IMR-90 (cell line): ENCODE measurements around the gene ISOC2. TPM values are rescaled to one million over a fixed set of nuclear protein-coding genes. Genes with fewer than 3 reads are reported as not detected.

Source experiments
- ATAC-seq: fragments of 200-7000 bp; cut with Tn5 transposase; 2 replicates; pipeline ENCODE4 v1.9.1; 2020; ENCODE audit warnings: low read depth, mild to moderate bottlenecking, moderate library complexity
- BruUV-seq: library from RNA; stranded (reverse); fragments of 400-500 nt; replicated peaks from 2 replicates; lab custom pipeline; 2021; lab: Mats Ljungman, UMichigan
- CTCF ChIA-PET: fragments of 300-600 bp; formaldehyde crosslinking; extraction: SDS; loops from one replicate; lab custom pipeline; 2021; ENCODE audit warnings: antibody characterized with exemption; lab: Yijun Ruan, JAX
- POLR2A ChIA-PET: fragments of 300-600 bp; sonication (Branson Sonifier 250); formaldehyde crosslinking; loops from one replicate; lab custom pipeline; 2022; ENCODE audit warnings: antibody characterized with exemption; ENCODE audit not compliant: unreplicated experiment; lab: Charles Lee
- DNase-seq: peaks from one replicate; pipeline ENCODE4 v3.0.0; 2013
- H2AFZ ChIP-seq: replicated peaks from 2 replicates; pipeline ENCODE3; 2013; ENCODE audit warnings: low read length, mild to moderate bottlenecking; ENCODE audit not compliant: poor library complexity
- H2AK5ac ChIP-seq: 2 replicates; pipeline ENCODE4 v1.6.1; 2013; ENCODE audit warnings: low read depth, low read length, inconsistent platforms
- H2AK9ac ChIP-seq: replicated peaks from 2 replicates; pipeline ENCODE3; 2013; ENCODE audit warnings: mild to moderate bottlenecking, low read depth, low read length, moderate library complexity; ENCODE audit not compliant: poor library complexity
- H2BK120ac ChIP-seq: 2 replicates; pipeline ENCODE4 v1.6.1; 2013; ENCODE audit warnings: low read depth, low read length, inconsistent platforms
- H2BK15ac ChIP-seq: 3 replicates; pipeline ENCODE4 v1.6.1; 2013; ENCODE audit warnings: low read depth, low read length, inconsistent platforms
- H2BK20ac ChIP-seq: 2 replicates; pipeline ENCODE4 v1.6.1; 2013; ENCODE audit warnings: low read depth, mild to moderate bottlenecking, inconsistent platforms, low read length, moderate library complexity
- H2BK5ac ChIP-seq: 2 replicates; pipeline ENCODE4 v1.6.1; 2013; ENCODE audit warnings: mild to moderate bottlenecking, low read depth, low read length, inconsistent platforms; ENCODE audit not compliant: poor library complexity, severe bottlenecking
- H3K14ac ChIP-seq: replicated peaks from 2 replicates; pipeline ENCODE4 v1.6.1; 2013; ENCODE audit warnings: low read depth, low read length, inconsistent platforms
- H3K18ac ChIP-seq: 2 replicates; pipeline ENCODE4 v1.6.1; 2013; ENCODE audit warnings: low read depth, low read length, control low read depth
- H3K23ac ChIP-seq: 2 replicates; pipeline ENCODE4 v1.6.1; 2013; ENCODE audit warnings: low read depth, low read length, inconsistent platforms
- H3K27ac ChIP-seq: 2 replicates; pipeline ENCODE4 v1.5.1; 2013; ENCODE audit warnings: mild to moderate bottlenecking, control low read depth, low read length; ENCODE audit not compliant: insufficient read depth
- H3K27me3 ChIP-seq: 2 replicates; pipeline ENCODE4 v1.6.1; 2013; ENCODE audit warnings: low read length; ENCODE audit not compliant: control insufficient read depth, insufficient read depth
- H3K36me3 ChIP-seq: 2 replicates; pipeline ENCODE4 v1.6.1; 2013; ENCODE audit warnings: low read length, mixed read lengths; ENCODE audit not compliant: control insufficient read depth, insufficient read depth
- H3K4ac ChIP-seq: 2 replicates; pipeline ENCODE4 v1.6.1; 2013; ENCODE audit warnings: low read depth, low read length, inconsistent platforms
- H3K4me1 ChIP-seq: 2 replicates; pipeline ENCODE4 v1.6.1; 2013; ENCODE audit warnings: low read length, mixed read lengths; ENCODE audit not compliant: control insufficient read depth, insufficient read depth
- H3K4me2 ChIP-seq: 2 replicates; pipeline ENCODE4 v1.6.1; 2013; ENCODE audit warnings: low read depth, mild to moderate bottlenecking, control low read depth, low read length, moderate library complexity
- H3K4me3 ChIP-seq: 2 replicates; pipeline ENCODE4 v1.5.1; 2013; ENCODE audit warnings: low read depth, mild to moderate bottlenecking, control low read depth, low read length, moderate library complexity; ENCODE audit not compliant: insufficient read depth
- H3K56ac ChIP-seq: 2 replicates; pipeline ENCODE4 v1.6.1; 2013; ENCODE audit warnings: low read length, inconsistent platforms; ENCODE audit not compliant: insufficient read depth; ENCODE audit errors: extremely low read depth
- H3K79me1 ChIP-seq, 2 experiments: 2 replicates each; pipeline ENCODE4 v1.6.1; 2013; ENCODE audit warnings: low read length in 2 of 2, inconsistent platforms in 1 of 2, low read depth in 1 of 2
- H3K9ac ChIP-seq: 2 replicates; pipeline ENCODE4 v1.6.1; 2013; ENCODE audit warnings: low read depth, low read length, control low read depth
- H3K9me1 ChIP-seq: 2 replicates; pipeline ENCODE4 v1.6.1; 2013; ENCODE audit warnings: low read length, inconsistent platforms; ENCODE audit not compliant: insufficient read depth
- H3K9me3 ChIP-seq: 2 replicates; pipeline ENCODE4 v1.6.1; 2013; ENCODE audit warnings: low read length; ENCODE audit not compliant: control insufficient read depth, insufficient read depth
- H4K20me1 ChIP-seq: 2 replicates; pipeline ENCODE4 v1.6.1; 2013; ENCODE audit warnings: low read length, inconsistent platforms; ENCODE audit not compliant: insufficient read depth
- H4K5ac ChIP-seq: 2 replicates; pipeline ENCODE4 v1.6.1; 2013; ENCODE audit warnings: mild to moderate bottlenecking, low read depth, low read length, control low read depth
- H4K8ac ChIP-seq, 2 experiments: 2 replicates each; pipeline ENCODE4 v1.6.1; 2013; ENCODE audit warnings: low read depth in 2 of 2, low read length in 2 of 2, control low read depth in 1 of 2, inconsistent platforms in 1 of 2
- H4K91ac ChIP-seq: 2 replicates; pipeline ENCODE4 v1.6.1; 2013; ENCODE audit warnings: low read depth, low read length, inconsistent platforms; ENCODE audit not compliant: insufficient read depth
- BHLHE40 ChIP-seq: fragments of 150-350 bp; IDR thresholded peaks from 2 replicates; pipeline ENCODE4 v1.6.1; 2016; ENCODE audit warnings: mild to moderate bottlenecking, low read depth, low read length
- CEBPB ChIP-seq: IDR thresholded peaks from 2 replicates; pipeline ENCODE4 v1.6.1; 2012; ENCODE audit warnings: low read depth, low read length, improper control_type of control experiment
- CHD1 ChIP-seq: IDR thresholded peaks from 2 replicates; pipeline ENCODE4 v1.6.1; 2012; ENCODE audit warnings: low read depth, low read length, improper control_type of control experiment
- ELK1 ChIP-seq: fragments of 150-350 bp; IDR thresholded peaks from 2 replicates; pipeline ENCODE4 v1.6.1; 2016; ENCODE audit warnings: low read depth, mild to moderate bottlenecking, low read length, moderate library complexity, borderline replicate concordance
- FOS ChIP-seq: fragments of 150-350 bp; IDR thresholded peaks from 2 replicates; pipeline ENCODE4 v1.6.1; 2016; ENCODE audit warnings: low read depth, low read length
- MAFK ChIP-seq: IDR thresholded peaks from 2 replicates; pipeline ENCODE4 v1.6.1; 2012; ENCODE audit warnings: low read depth, low read length, improper control_type of control experiment
- MAZ ChIP-seq: IDR thresholded peaks from 2 replicates; pipeline ENCODE4 v1.6.1; 2012; ENCODE audit warnings: low read depth, mild to moderate bottlenecking, low read length, improper control_type of control experiment, moderate library complexity, borderline replicate concordance
- MXI1 ChIP-seq: IDR thresholded peaks from 2 replicates; pipeline ENCODE4 v1.6.1; 2012; ENCODE audit warnings: low read depth, mild to moderate bottlenecking, low read length, moderate library complexity, borderline replicate concordance
- NFE2L2 ChIP-seq: fragments of 150-350 bp; IDR thresholded peaks from 2 replicates; pipeline ENCODE4 v1.6.1; 2016; ENCODE audit warnings: low read depth, mild to moderate bottlenecking, low read length
- POLR2A ChIP-seq: IDR thresholded peaks from 2 replicates; pipeline ENCODE4 v1.6.1; 2012; ENCODE audit warnings: mild to moderate bottlenecking, low read depth, low read length
- RFX5 ChIP-seq: IDR thresholded peaks from 2 replicates; pipeline ENCODE4 v1.8.0; 2012; ENCODE audit warnings: low read depth, mild to moderate bottlenecking, low read length, moderate library complexity
- SMC3 ChIP-seq: fragments of 150-350 bp; IDR thresholded peaks from 2 replicates; pipeline ENCODE4 v1.6.1; 2016; ENCODE audit warnings: low read depth, mild to moderate bottlenecking, antibody characterized with exemption, low read length, moderate library complexity
- WGBS, 2 experiments: methylation state at CpG; one replicate each; pipeline versions ENCODE4 v1.1.5 to v1.1.7; 2013; ENCODE audit warnings: missing lambda C conversion rate in 2 of 2; ENCODE audit not compliant: insufficient read length in 1 of 2; ENCODE audit errors: extremely low coverage in 2 of 2; 5-methylcytosine and 5-hydroxymethylcytosine counted together
- dilution Hi-C: fragments of 300-500 bp; cut with HindIII; formaldehyde crosslinking; loops from one replicate; pipeline ENCODE4 v1.14.3; 2018; ENCODE audit warnings: low sequenced_read_pairs; ENCODE audit not compliant: unreplicated experiment
- in situ Hi-C: fragments of 300-500 bp; cut with MboI; formaldehyde crosslinking; loops from 3 replicates; pipeline ENCODE4 v1.14.3; 2019; ENCODE audit warnings: low sequenced_read_pairs, inconsistent platforms, mixed read lengths
- intact Hi-C: fragments of 100-400 bp; cut with micrococcal nuclease; formaldehyde crosslinking; loops from 2 replicates; pipeline ENCODE4 v1.10.0; 2022
- polyA plus RNA-seq, 3 experiments: library from polyadenylated mRNA; depleted of rRNA; stranded (reverse); fragments of >200 nt; gene quantifications; 2 replicates each; pipeline ENCODE4 v1.2.3, GENCODE V29; 2012; ENCODE audit warnings: low replicate concordance in 1 of 3
- total RNA-seq: library from RNA; depleted of rRNA; stranded (reverse); fragments of >200 nt; gene quantifications from 2 replicates; pipeline ENCODE4 v1.2.3, GENCODE V29; 2012
- TF ChIP-seq, protein P1 (sequence below): fragments of 150-350 bp; IDR thresholded peaks from 2 replicates; pipeline ENCODE4 v1.6.1; 2017; ENCODE audit warnings: mild to moderate bottlenecking, antibody characterized with exemption, low read length, low read depth

The ISOC2 gene
- total and polyA plus RNA-seq, 2 of the 4 experiments (the other 2 are of a cell fraction): 56.1 to 82.1 TPM

GRCh38 chr19:55419103-55419502 is 42.3 kb downstream of the ISOC2 start:
- no peak overlapping the region for H3K23ac ChIP-seq
- H3K27ac ChIP-seq: no peak overlapping the region
- H2BK5ac ChIP-seq: no peak overlapping the region
- TF ChIP-seq BHLHE40 (no peak), MXI1 (no peak), RFX5 (no peak), MAZ (no peak), MAFK (no peak), SMC3 (no peak), CEBPB (no peak), NFE2L2 (no peak), FOS (no peak), CHD1 (no peak), POLR2A (no peak), ELK1 (no peak)
- TF ChIP-seq, protein P1, sequence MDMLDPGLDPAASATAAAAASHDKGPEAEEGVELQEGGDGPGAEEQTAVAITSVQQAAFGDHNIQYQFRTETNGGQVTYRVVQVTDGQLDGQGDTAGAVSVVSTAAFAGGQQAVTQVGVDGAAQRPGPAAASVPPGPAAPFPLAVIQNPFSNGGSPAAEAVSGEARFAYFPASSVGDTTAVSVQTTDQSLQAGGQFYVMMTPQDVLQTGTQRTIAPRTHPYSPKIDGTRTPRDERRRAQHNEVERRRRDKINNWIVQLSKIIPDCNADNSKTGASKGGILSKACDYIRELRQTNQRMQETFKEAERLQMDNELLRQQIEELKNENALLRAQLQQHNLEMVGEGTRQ: no peak
- no peak overlapping the region for H3K18ac ChIP-seq
- H3K9me3 ChIP-seq: no peaks in the 10 kb centered on the region
- in situ Hi-C loops (loop anchor here (5.0 kb wide), 1 partner anchor 282 kb away; no protein-coding TSS in a partner anchor), intact Hi-C loops (loop anchor here (2.0 kb wide), 1 partner anchor 160 kb away; the partner anchor contains the start of gene PPP6R1), dilution Hi-C loops (no loop called here)
- no peak overlapping the region for H3K14ac ChIP-seq
- H3K4me1 ChIP-seq: no peaks in the 10 kb centered on the region
- H3K4me2 ChIP-seq: no peak overlapping the region
- POLR2A ChIA-PET: no interaction called here
- BruUV-seq: no TSS peak
- DNase-seq (no peak), ATAC-seq (no peak)
- H2AK5ac ChIP-seq: no peak overlapping the region
- no peak overlapping the region for H3K4me3 ChIP-seq
- H4K8ac ChIP-seq: no peak overlapping the region
- no peaks in the 10 kb centered on the region; the same call in 1 of the 2 replicates for H4K20me1 ChIP-seq
- peak overlapping the region; percentile 41 for H2AFZ ChIP-seq
- H3K9me1 ChIP-seq: 0 out of 2 replicates have a peak, but pooled peaks cover 4% of the 10 kb centered on the region
- no peaks in the 10 kb centered on the region for H3K79me1 ChIP-seq
- no peak overlapping the region for H4K5ac ChIP-seq
- H2BK20ac ChIP-seq: no peak overlapping the region
- no peak overlapping the region for H4K91ac ChIP-seq
- H2BK120ac ChIP-seq: no peak overlapping the region
- no peak overlapping the region for H2BK15ac ChIP-seq
- H3K56ac ChIP-seq: no peak overlapping the region
- H3K4ac ChIP-seq: no peak overlapping the region
- CTCF ChIA-PET: interaction anchor here (0.8 to 1.4 kb wide), 3 partner anchors 85 to 278 kb away, joined by 3 to 4 read pairs (median 3); no protein-coding TSS in a partner anchor
- 100% methylated on average over 1 of the region's 5 CpGs; no CpG with 5 or more reads in 1 of the 2 experiments for WGBS, 2 experiments
- H2AK9ac ChIP-seq: no peak overlapping the region
- H3K27me3 ChIP-seq: peaks cover 11% of the 10 kb centered on the region
- no peak overlapping the region for H3K9ac ChIP-seq
- no peaks in the 10 kb centered on the region for H3K36me3 ChIP-seq
